Upper lobe of left lung (tissue), 4 donors: ENCODE data around the gene SENP3.

ENCODE experiments used
- CTCF ChIP-seq, 6 experiments: fragments of 450-650 bp in 4 of 6; fragments of 200-600 bp in 2 of 6; sonication (generic) in 2 of 6; IDR thresholded peaks; one replicate each; pipeline ENCODE4 v1.5.1; 2016 to 2019; ENCODE audit warnings: antibody characterized with exemption in 6 of 6
- POLR2A ChIP-seq, 4 donors: fragments of 450-650 bp; IDR thresholded peaks; one replicate each; pipeline ENCODE4 v1.5.1; 2016 to 2017; ENCODE audit warnings: antibody characterized with exemption in 4 of 4, mild to moderate bottlenecking in 2 of 4

- TF ChIP-seq POLR2A (IDR thresholded peaks at IDR 0.05), result peak in 2 of 4 donors; percentile 23 to 82
- TF ChIP-seq CTCF (IDR thresholded peaks at IDR 0.05), result no peak
Measured at GRCh38 chr17:7559320-7560171, 2.2 kb upstream of the SENP3 start.
